GM12878 (cell line): Measurements from ENCODE around the gene DOCK2.

ENCODE experiments used
- FOXM1 ChIP-seq: IDR thresholded peaks from 2 replicates; pipeline ENCODE4 v1.6.1; 2012; ENCODE audit warnings: low read depth, mild to moderate bottlenecking, inconsistent platforms, low read length, moderate library complexity
- POLR2AphosphoS5 ChIP-seq: IDR thresholded peaks from 2 replicates; pipeline ENCODE4 v1.6.1; 2011; ENCODE audit warnings: mild to moderate bottlenecking, low read length, inconsistent platforms
- TF ChIP-seq, protein P1 (sequence below): IDR thresholded peaks from 2 replicates; pipeline ENCODE4 v1.6.1; 2011; ENCODE audit warnings: mild to moderate bottlenecking, low read depth, low read length, moderate library complexity; ENCODE audit not compliant: insufficient replicate concordance

DNA sequence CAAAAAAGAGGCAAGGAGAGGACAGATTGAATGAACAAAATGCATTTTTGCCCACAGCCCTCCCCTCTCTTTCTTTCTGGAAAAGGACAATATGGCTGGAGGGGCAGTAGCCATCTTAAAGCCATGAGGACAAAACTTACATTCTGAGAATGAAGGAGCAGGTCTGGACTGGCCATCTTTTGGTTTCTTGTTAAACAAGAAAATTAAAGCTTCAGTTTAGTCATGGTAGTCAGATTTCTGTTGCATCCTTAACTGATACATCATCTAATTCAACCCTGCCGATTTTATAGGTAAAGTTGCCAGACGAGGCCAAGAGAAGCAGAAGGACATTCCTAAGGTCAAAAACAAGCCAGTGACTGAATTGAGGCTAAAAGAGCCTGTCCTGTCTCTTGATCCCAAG, 374.7 kb downstream of the DOCK2 start:
- no peak for TF ChIP-seq POLR2AphosphoS5
- no peak for TF ChIP-seq FOXM1
- TF ChIP-seq, protein P1, sequence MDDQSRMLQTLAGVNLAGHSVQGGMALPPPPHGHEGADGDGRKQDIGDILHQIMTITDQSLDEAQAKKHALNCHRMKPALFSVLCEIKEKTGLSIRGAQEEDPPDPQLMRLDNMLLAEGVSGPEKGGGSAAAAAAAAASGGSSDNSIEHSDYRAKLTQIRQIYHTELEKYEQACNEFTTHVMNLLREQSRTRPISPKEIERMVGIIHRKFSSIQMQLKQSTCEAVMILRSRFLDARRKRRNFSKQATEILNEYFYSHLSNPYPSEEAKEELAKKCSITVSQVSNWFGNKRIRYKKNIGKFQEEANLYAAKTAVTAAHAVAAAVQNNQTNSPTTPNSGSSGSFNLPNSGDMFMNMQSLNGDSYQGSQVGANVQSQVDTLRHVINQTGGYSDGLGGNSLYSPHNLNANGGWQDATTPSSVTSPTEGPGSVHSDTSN: no peak
